Effector memory CD8-positive, alpha-beta T cell (primary cell): ENCODE measurements around the gene SHOX.
"Not testable (repeated sequence)": the region's sequence is repeated elsewhere in the genome, so short reads cannot be mapped to it uniquely, and the experiment has no call there.

ENCODE experiments used
- ATAC-seq: fragments of 150-1000 bp; cut with Tn5 transposase; replicated peaks from 2 replicates; pipeline ENCODE4 v1.10.0; 2021; ENCODE audit warnings: mild to moderate bottlenecking, moderate library complexity
- DNase-seq, 3 experiments: peaks; one replicate each; pipeline ENCODE4 v3.0.0; 2021
- H3K27ac Mint-ChIP-seq, 2 donors: one replicate each; pipeline ENCODE4 v1.8.0; 2022; ENCODE audit warnings: mild to moderate bottlenecking in 2 of 2, mixed read lengths in 2 of 2, moderate library complexity in 2 of 2
- H3K27me3 Mint-ChIP-seq, 2 donors: one replicate each; pipeline ENCODE4 v1.8.0; 2022; ENCODE audit warnings: mixed read lengths in 2 of 2
- H3K36me3 Mint-ChIP-seq: one replicate; pipeline ENCODE4 v1.8.0; 2022; ENCODE audit warnings: mild to moderate bottlenecking, moderate library complexity, mixed read lengths; ENCODE audit not compliant: insufficient read depth
- H3K4me1 Mint-ChIP-seq, 2 donors: one replicate each; pipeline ENCODE4 v1.8.0; 2022; ENCODE audit warnings: low read depth in 2 of 2, mixed read lengths in 2 of 2
- H3K4me3 Mint-ChIP-seq, 2 donors: one replicate each; pipeline ENCODE4 v1.8.0; 2022; ENCODE audit warnings: mild to moderate bottlenecking in 2 of 2, mixed read lengths in 2 of 2, moderate library complexity in 2 of 2
- H3K9me3 Mint-ChIP-seq, 2 donors: one replicate each; pipeline ENCODE4 v1.8.0; 2022; ENCODE audit warnings: mixed read lengths in 2 of 2

SHOX gene

GRCh38 chrX:649166-649565, 18.6 kb downstream of the SHOX start:
- Mint-ChIP-seq H3K27me3 (no peaks in the 10 kb centered on the region), H3K4me1 (no peaks in the 10 kb centered on the region), H3K9me3 (no peaks in the 10 kb centered on the region), H3K4me3 (no peak overlapping the region), H3K27ac (no peak overlapping the region), H3K36me3 (no peaks in the 10 kb centered on the region)
- DNase-seq (no peak), ATAC-seq (no peak)

- no peak for DNase-seq
- Mint-ChIP-seq H3K27ac (no peak overlapping the region), H3K4me1 (no peaks in the 10 kb centered on the region), H3K27me3 (no peaks in the 10 kb centered on the region), H3K36me3 (no peaks in the 10 kb centered on the region), H3K9me3 (no peaks in the 10 kb centered on the region), H3K4me3 (no peak overlapping the region)
- no peak for ATAC-seq
Measured at GRCh38 chrX:650324-650723, 19.7 kb downstream of the SHOX start.

GRCh38 chrX:650811-651210, 20.2 kb downstream of the SHOX start:
- no peaks in the 10 kb centered on the region for H3K36me3 Mint-ChIP-seq
- ATAC-seq, result no peak
- no peak overlapping the region for H3K4me3 Mint-ChIP-seq

GRCh38 chrX:651922-652321, 21.3 kb downstream of the SHOX start:
- not testable (repeated sequence) for ATAC-seq, H3K9me3 Mint-ChIP-seq, H3K27ac Mint-ChIP-seq, H3K4me3 Mint-ChIP-seq, H3K27me3 Mint-ChIP-seq, H3K36me3 Mint-ChIP-seq, H3K4me1 Mint-ChIP-seq, DNase-seq

More at GRCh38 chrX:650811-651210, 20.2 kb downstream of the SHOX start:
- Mint-ChIP-seq H3K9me3 (no peaks in the 10 kb centered on the region), H3K27ac (no peak overlapping the region), H3K4me1 (no peaks in the 10 kb centered on the region), H3K27me3 (no peaks in the 10 kb centered on the region)
- DNase-seq, result no peak

GRCh38 chrX:652341-652741, 21.8 kb downstream of the SHOX start:
- ATAC-seq (no peak), DNase-seq (no peak)
- Mint-ChIP-seq H3K9me3 (no peaks in the 10 kb centered on the region), H3K36me3 (no peaks in the 10 kb centered on the region), H3K27ac (no peak overlapping the region), H3K27me3 (no peaks in the 10 kb centered on the region), H3K4me3 (no peak overlapping the region), H3K4me1 (no peaks in the 10 kb centered on the region)

- H3K4me1 Mint-ChIP-seq, result no peaks in the 10 kb centered on the region
- H3K4me3 Mint-ChIP-seq, result no peak overlapping the region
- peaks cover 0 to 3% of the 10 kb centered on the region in 2 donors for H3K9me3 Mint-ChIP-seq
- H3K27me3 Mint-ChIP-seq, result no peaks in the 10 kb centered on the region
- no peak overlapping the region for H3K27ac Mint-ChIP-seq
- H3K36me3 Mint-ChIP-seq, result no peaks in the 10 kb centered on the region
- ATAC-seq, result no peak
- DNase-seq, result no peak
Measured at GRCh38 chrX:653306-653705, 22.7 kb downstream of the SHOX start.

- no peak overlapping the region for H3K4me3 Mint-ChIP-seq
- ATAC-seq, result no peak
- H3K27ac Mint-ChIP-seq, result no peak overlapping the region
- H3K36me3 Mint-ChIP-seq, result no peaks in the 10 kb centered on the region
- peaks cover 6 to 8% of the 10 kb centered on the region in 2 donors for H3K9me3 Mint-ChIP-seq
- no peaks in the 10 kb centered on the region for H3K4me1 Mint-ChIP-seq
- no peak for DNase-seq
- no peaks in the 10 kb centered on the region for H3K27me3 Mint-ChIP-seq
Measured at GRCh38 chrX:661154-661553, 30.6 kb downstream of the SHOX start.

- Mint-ChIP-seq H3K4me3 (no peak overlapping the region), H3K27ac (no peak overlapping the region), H3K9me3 (peaks cover 6 to 9% of the 10 kb centered on the region in 2 donors), H3K4me1 (no peaks in the 10 kb centered on the region), H3K27me3 (no peaks in the 10 kb centered on the region), H3K36me3 (no peaks in the 10 kb centered on the region)
- DNase-seq (no peak), ATAC-seq (no peak)
Measured at GRCh38 chrX:662126-662525, 31.5 kb downstream of the SHOX start.

- Mint-ChIP-seq H3K9me3 (peaks cover 3 to 9% of the 10 kb centered on the region in 2 donors), H3K4me1 (no peaks in the 10 kb centered on the region)
Measured at GRCh38 chrX:663841-664240, 33.2 kb downstream of the SHOX start.

GRCh38 chrX:666762-667720, 36.5 kb downstream of the SHOX start:
- Mint-ChIP-seq H3K27me3 (peaks cover 0 to 3% of the 10 kb centered on the region in 2 donors), H3K36me3 (no peaks in the 10 kb centered on the region), H3K4me1 (no peaks in the 10 kb centered on the region), H3K9me3 (peaks cover 4 to 9% of the 10 kb centered on the region in 2 donors), H3K27ac (no peak overlapping the region), H3K4me3 (no peak overlapping the region)
- DNase-seq, result no peak
- ATAC-seq, result no peak

More at GRCh38 chrX:663841-664240, 33.2 kb downstream of the SHOX start:
- ATAC-seq (no peak), DNase-seq (no peak)
- H3K27me3 Mint-ChIP-seq, result no peaks in the 10 kb centered on the region
- no peak overlapping the region for H3K4me3 Mint-ChIP-seq
- H3K27ac Mint-ChIP-seq, result no peak overlapping the region
- H3K36me3 Mint-ChIP-seq, result no peaks in the 10 kb centered on the region

GRCh38 chrX:670645-671044, 40.1 kb downstream of the SHOX start:
- Mint-ChIP-seq H3K27ac (no peak overlapping the region), H3K4me1 (no peaks in the 10 kb centered on the region), H3K9me3 (peaks cover 6 to 14% of the 10 kb centered on the region in 2 donors), H3K27me3 (peaks cover 0 to 5% of the 10 kb centered on the region in 2 donors), H3K4me3 (no peak overlapping the region), H3K36me3 (no peaks in the 10 kb centered on the region)
- no peak for ATAC-seq
- no peak for DNase-seq

- no peaks in the 10 kb centered on the region for H3K36me3 Mint-ChIP-seq
- peaks cover 0 to 5% of the 10 kb centered on the region in 2 donors for H3K27me3 Mint-ChIP-seq
- peaks cover 8 to 11% of the 10 kb centered on the region in 2 donors for H3K9me3 Mint-ChIP-seq
- H3K27ac Mint-ChIP-seq, result no peak overlapping the region
- no peak for ATAC-seq
- H3K4me1 Mint-ChIP-seq, result no peaks in the 10 kb centered on the region
- no peak overlapping the region for H3K4me3 Mint-ChIP-seq
- no peak for DNase-seq
Measured at GRCh38 chrX:672931-673330, 42.3 kb downstream of the SHOX start.

- Mint-ChIP-seq H3K27me3 (peaks cover 0 to 5% of the 10 kb centered on the region in 2 donors), H3K4me1 (no peaks in the 10 kb centered on the region), H3K4me3 (no peak overlapping the region), H3K27ac (peak overlapping the region in 1 of 2 donors; percentile 22), H3K9me3 (peaks cover 17 to 19% of the 10 kb centered on the region in 2 donors), H3K36me3 (no peaks in the 10 kb centered on the region)
- ATAC-seq (no peak), DNase-seq (no peak)
Measured at GRCh38 chrX:675279-675954, 44.8 kb downstream of the SHOX start.

- no peak for ATAC-seq
- Mint-ChIP-seq H3K4me3 (no peak overlapping the region), H3K4me1 (no peaks in the 10 kb centered on the region), H3K27ac (peak overlapping the region in 1 of 2 donors; percentile 22), H3K36me3 (no peaks in the 10 kb centered on the region), H3K27me3 (peaks cover 0 to 5% of the 10 kb centered on the region in 2 donors), H3K9me3 (peaks cover 17 to 19% of the 10 kb centered on the region in 2 donors)
- DNase-seq, result no peak
Measured at GRCh38 chrX:675955-676295, 45.3 kb downstream of the SHOX start.
